ENCODE results near the gene PSMG1.

- TF ChIP-seq, protein P1, sequence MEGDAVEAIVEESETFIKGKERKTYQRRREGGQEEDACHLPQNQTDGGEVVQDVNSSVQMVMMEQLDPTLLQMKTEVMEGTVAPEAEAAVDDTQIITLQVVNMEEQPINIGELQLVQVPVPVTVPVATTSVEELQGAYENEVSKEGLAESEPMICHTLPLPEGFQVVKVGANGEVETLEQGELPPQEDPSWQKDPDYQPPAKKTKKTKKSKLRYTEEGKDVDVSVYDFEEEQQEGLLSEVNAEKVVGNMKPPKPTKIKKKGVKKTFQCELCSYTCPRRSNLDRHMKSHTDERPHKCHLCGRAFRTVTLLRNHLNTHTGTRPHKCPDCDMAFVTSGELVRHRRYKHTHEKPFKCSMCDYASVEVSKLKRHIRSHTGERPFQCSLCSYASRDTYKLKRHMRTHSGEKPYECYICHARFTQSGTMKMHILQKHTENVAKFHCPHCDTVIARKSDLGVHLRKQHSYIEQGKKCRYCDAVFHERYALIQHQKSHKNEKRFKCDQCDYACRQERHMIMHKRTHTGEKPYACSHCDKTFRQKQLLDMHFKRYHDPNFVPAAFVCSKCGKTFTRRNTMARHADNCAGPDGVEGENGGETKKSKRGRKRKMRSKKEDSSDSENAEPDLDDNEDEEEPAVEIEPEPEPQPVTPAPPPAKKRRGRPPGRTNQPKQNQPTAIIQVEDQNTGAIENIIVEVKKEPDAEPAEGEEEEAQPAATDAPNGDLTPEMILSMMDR (IDR thresholded peaks at IDR 0.05), result no peak
- no peak for TF ChIP-seq POLR2A (IDR thresholded peaks at IDR 0.05)
Measured at GRCh38 chr21:39198800-39199199, 15.5 kb upstream of the PSMG1 start.

Measured in lower leg skin (tissue), 3 donors.